D721Med (cell line): ENCODE measurements around the gene NACC2.

Experiments
- DNase-seq: peaks from one replicate; pipeline ENCODE4 v3.0.0; 2011; ENCODE audit warnings: low spot score; ENCODE audit not compliant: insufficient read length
- FAIRE-seq: peaks from 2 replicates; lab custom pipeline; 2011; peaks lifted over from hg19 to GRCh38; lab: Jason Lieb, UNC
- CTCF ChIP-seq: IDR thresholded peaks from 2 replicates; pipeline ENCODE4 v1.5.1; 2012; ENCODE audit warnings: mild to moderate bottlenecking, control low read depth; ENCODE audit not compliant: insufficient read depth; ENCODE audit errors: missing control alignments

The NACC2 gene

DNA sequence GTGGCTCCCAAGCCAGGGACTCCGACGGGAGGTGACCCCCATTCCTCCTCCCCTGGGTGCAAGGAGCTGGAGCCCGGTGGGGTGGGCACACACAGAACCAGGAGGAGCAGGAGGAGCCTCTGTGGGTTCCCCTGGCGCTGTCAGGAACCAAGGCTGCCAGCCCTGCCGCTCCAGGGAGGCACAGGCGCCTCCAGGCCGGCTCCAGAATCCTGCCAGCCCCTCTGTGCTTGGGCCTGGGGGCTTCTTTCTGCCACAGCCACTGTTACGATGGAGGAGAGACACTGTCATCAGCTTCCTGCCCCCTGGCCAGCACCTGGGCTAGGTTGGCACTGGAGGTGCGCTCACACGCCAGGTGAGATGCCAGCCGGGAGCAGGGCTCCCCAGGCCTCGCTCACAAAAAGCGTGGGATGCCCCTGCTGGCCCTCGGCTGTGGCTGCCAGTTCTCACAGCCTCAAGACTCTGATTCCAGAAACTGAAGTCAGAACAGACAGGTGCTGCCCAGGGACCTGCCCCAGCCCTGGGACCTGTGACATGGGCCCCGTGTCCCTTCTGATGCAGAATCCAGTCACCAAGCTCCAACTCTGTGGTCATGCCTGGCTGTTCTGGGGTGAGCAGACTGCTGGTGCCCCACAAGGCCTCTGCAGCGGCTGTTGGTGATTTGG is 96.5 kb downstream of the NACC2 start:
- DNase-seq (no peak), FAIRE-seq (no peak)

GRCh38 chr9:135998016-135998380 is 97.1 kb downstream of the NACC2 start:
- no peak for TF ChIP-seq CTCF
- FAIRE-seq, result no peak

More for the DNA sequence above, 96.5 kb downstream of the NACC2 start:
- no peak for TF ChIP-seq CTCF

GRCh38 chr9:135997090-135998015 is 97.7 kb downstream of the NACC2 start:
- FAIRE-seq, result no peak
- no peak for DNase-seq
- TF ChIP-seq CTCF, result no peak

More at GRCh38 chr9:135998016-135998380, 97.1 kb downstream of the NACC2 start:
- DNase-seq, result no peak

DNA sequence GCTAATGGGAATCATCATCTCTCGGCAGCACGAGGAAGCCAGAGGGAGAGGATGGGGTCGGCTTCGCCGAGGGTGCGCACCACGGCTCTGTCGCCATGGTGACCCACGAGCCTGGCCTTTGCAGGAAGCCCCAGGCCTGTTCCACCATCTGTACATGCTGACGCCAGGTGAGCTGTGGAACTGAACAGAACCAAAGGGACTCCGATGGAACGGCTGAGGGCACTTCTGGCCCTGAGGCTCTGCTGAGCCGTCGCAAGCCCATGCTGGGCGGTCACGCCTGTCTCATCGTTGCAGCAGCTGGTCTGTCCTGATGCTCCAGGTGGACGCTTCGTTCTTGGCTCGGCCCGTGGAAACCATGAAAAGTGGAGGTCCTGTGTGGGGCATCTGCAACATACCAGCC is 99.3 kb downstream of the NACC2 start:
- no peak for DNase-seq

DNA sequence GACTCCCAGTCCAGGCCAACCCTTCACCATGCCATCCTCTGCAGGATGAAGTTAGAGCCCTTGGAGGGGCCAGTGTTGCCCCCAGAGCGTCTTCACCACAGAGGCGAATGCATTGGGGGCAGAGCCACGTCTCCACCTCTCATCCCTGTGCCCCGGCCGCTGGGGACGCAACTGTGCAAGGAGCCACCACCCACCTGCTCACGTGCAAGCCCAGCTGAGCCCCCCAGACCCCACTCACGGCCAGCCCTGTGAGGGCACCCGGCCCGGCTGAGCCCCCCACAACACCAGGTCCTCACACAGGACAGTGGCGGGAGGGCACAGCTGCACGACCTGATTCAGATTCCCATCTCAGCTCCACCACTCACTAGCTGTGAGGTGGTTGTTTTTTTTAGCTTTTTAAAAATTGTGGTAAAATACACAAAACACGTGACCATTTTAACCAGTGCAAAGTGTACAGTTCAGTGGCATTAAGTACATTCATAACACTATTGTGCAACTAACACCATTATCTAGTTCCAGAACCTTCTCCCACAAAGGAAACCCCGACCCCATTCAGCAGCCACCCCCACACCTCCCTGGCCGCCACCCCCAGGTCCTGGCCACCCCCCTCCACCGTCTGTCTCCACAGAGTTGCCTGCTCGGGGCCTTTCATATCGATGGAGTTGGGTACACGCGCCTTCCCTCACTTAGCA is 100.4 kb downstream of the NACC2 start:
- DNase-seq (no peak), FAIRE-seq (no peak)
- no peak for TF ChIP-seq CTCF

More for the DNA sequence above, 99.3 kb downstream of the NACC2 start:
- no peak for TF ChIP-seq CTCF
- FAIRE-seq, result no peak

DNA sequence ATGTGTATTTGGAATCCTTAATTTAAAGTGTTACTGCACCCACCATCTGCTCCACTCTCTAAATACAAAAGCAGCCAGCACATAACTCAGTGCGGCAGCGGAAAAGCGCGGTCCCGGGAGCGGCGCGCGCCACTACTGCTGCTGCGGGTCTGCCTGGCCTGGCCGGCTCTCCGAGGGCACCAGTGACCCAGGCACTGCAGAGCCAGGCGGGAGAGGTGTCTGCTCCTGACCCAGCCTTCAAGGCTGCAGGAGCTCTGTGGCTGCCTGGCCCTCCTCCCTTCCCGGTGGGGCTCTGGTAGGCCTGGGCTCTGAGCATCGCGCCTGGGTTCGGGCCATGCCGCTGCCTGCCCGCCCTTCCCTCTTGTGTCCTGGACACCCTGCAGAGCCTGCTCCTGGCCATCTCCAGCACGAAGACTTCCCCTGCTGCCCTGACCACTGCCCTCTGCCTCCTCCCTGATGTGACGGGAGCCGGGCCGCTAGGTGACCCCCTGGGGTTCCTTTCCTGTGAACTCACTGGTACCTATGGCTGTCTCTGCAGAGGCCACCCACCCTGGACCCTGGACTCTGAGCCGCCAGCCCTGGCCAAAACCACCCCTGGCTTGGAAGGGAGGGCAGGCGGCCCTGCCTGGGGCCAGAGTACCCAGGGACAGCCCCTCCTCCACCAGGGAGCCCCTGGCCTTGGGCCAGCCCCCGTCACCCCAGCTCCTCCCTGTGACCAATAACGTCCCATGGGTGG is 101.2 kb downstream of the NACC2 start:
- FAIRE-seq (no peak), DNase-seq (no peak)
- TF ChIP-seq CTCF, result no peak
